PC-9 (cell line): ENCODE measurements around the gene KBTBD4. TPM values are rescaled to one million over a fixed set of nuclear protein-coding genes. Genes with fewer than 3 reads are reported as not detected.
"Not testable (repeated sequence)": the region's sequence is repeated elsewhere in the genome, so short reads cannot be mapped to it uniquely, and the experiment has no call there.

ENCODE experiments used
- BruUV-seq: library from RNA; stranded (reverse); fragments of 400-500 nt; replicated peaks from 2 replicates; lab custom pipeline; 2021; lab: Mats Ljungman, UMichigan
- CTCF ChIA-PET: fragments of 300-600 bp; sonication (Branson Sonifier 250); formaldehyde crosslinking; loops from one replicate; lab custom pipeline; 2022; ENCODE audit warnings: antibody characterized with exemption; lab: Charles Lee
- POLR2A ChIA-PET: fragments of 300-600 bp; sonication (Branson Sonifier 250); formaldehyde crosslinking; loops from one replicate; lab custom pipeline; 2022; ENCODE audit warnings: antibody characterized with exemption; ENCODE audit not compliant: unreplicated experiment; lab: Charles Lee
- DNase-seq, 2 experiments: peaks; one replicate each; pipeline versions ENCODE4 v3.0.0 to v3.0.0-alpha.2; 2015 to 2022; ENCODE audit warnings: mixed read lengths in 1 of 2
- H2AFZ ChIP-seq: fragments of 200-600 bp; sonication (generic); 2 replicates; pipeline ENCODE4 v1.8.1; 2017; ENCODE audit warnings: antibody characterized with exemption
- H3F3A ChIP-seq: fragments of 200-600 bp; sonication (generic); 2 replicates; pipeline ENCODE4 v1.8.1; 2017; ENCODE audit warnings: antibody characterized with exemption, mild to moderate bottlenecking, low read depth; ENCODE audit not compliant: insufficient read depth
- H3K27ac ChIP-seq: fragments of 200-600 bp; sonication (generic); 2 replicates; pipeline ENCODE4 v1.6.1; 2016; ENCODE audit warnings: mixed run types
- H3K27me3 ChIP-seq: fragments of 200-600 bp; sonication (generic); 2 replicates; pipeline ENCODE4 v1.6.1; 2016; ENCODE audit warnings: low read depth, mixed run types; ENCODE audit not compliant: insufficient read depth
- H3K36me3 ChIP-seq: fragments of 200-600 bp; sonication (generic); 2 replicates; pipeline ENCODE4 v1.6.1; 2016; ENCODE audit warnings: low read depth, mixed run types
- H3K4me1 ChIP-seq: fragments of 200-600 bp; sonication (generic); replicated peaks from 2 replicates; pipeline ENCODE4 v1.6.1; 2016; ENCODE audit warnings: mixed run types; ENCODE audit not compliant: insufficient read depth
- H3K4me2 ChIP-seq: fragments of 200-600 bp; sonication (generic); 2 replicates; pipeline ENCODE4 v1.6.1; 2017; ENCODE audit warnings: mixed run types
- H3K4me3 ChIP-seq: fragments of 200-600 bp; sonication (generic); 2 replicates; pipeline ENCODE4 v1.6.1; 2016; ENCODE audit warnings: mixed run types
- H3K79me2 ChIP-seq: fragments of 200-600 bp; sonication (generic); 2 replicates; pipeline ENCODE4 v1.6.1; 2017; ENCODE audit warnings: low read depth, mixed run types
- H3K9me2 ChIP-seq: fragments of 200-600 bp; sonication (generic); 2 replicates; pipeline ENCODE4 v1.8.1; 2017; ENCODE audit warnings: mild to moderate bottlenecking; ENCODE audit not compliant: insufficient read depth
- H3K9me3 ChIP-seq: fragments of 200-600 bp; sonication (generic); 2 replicates; pipeline ENCODE4 v1.8.1; 2016; ENCODE audit warnings: low read depth; ENCODE audit not compliant: insufficient read depth
- H4K20me1 ChIP-seq: fragments of 200-600 bp; sonication (generic); 2 replicates; pipeline ENCODE4 v1.8.1; 2017; ENCODE audit not compliant: insufficient read depth
- EZH2 ChIP-seq: fragments of 200-600 bp; sonication (generic); IDR thresholded peaks from 2 replicates; pipeline ENCODE4 v1.8.0; 2017; ENCODE audit warnings: antibody characterized with exemption, low read depth
- intact Hi-C: fragments of 100-400 bp; cut with micrococcal nuclease; formaldehyde crosslinking; loops from one replicate; pipeline ENCODE4 v1.10.0; 2022; ENCODE audit not compliant: unreplicated experiment
- total RNA-seq: library from RNA; stranded (reverse); gene quantifications from 2 replicates; pipeline ENCODE4 v1.2.3, GENCODE V29; 2021
- TF ChIP-seq, protein P1 (sequence below): fragments of 200-600 bp; sonication (generic); conservative IDR thresholded peaks from 2 replicates; pipeline ENCODE4 v1.6.1; 2017; ENCODE audit warnings: mixed run types, antibody characterized with exemption, mild to moderate bottlenecking, moderate library complexity

The KBTBD4 gene
- total RNA-seq, 1 experiment from 2014 or later: 20.3 TPM

DNA sequence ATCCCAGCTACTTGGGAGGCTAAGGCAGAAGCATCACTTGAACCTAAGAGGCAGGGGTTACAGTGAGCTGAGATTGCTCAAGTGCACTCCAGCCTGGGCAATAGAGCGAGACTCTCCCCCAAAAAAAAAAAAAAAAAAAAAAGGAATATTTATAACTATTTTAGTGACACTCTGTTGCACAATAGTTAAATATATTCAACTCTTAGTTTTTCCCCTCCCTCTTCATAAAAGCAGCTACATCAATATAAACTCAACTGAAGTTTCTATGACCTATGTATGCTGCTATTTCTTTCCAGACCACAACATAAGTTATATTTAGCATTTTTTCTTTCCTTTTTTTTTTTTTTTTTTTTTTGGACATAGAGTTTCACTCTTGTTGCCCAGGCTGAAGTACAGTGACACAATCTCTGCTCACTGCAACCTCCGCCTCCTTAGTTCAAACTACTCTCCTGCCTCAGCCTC, 45.0 kb downstream of the KBTBD4 start:
- ChIA-PET CTCF (no interaction called here), POLR2A (interaction anchor here (0.8 kb wide), 1 partner anchor 115 kb away, joined by 6 read pairs; no protein-coding TSS in a partner anchor)
- Histone ChIP-seq H3K4me2 (no peak overlapping the region), H4K20me1 (peaks cover 100% of the 10 kb centered on the region), H3K27ac (no peak overlapping the region), H3K79me2 (peaks cover 100% of the 10 kb centered on the region), H3K9me2 (no peaks in the 10 kb centered on the region), H3K36me3 (0 out of 2 replicates have a peak, but pooled peaks cover 10% of the 10 kb centered on the region), H3K4me1 (no peaks in the 10 kb centered on the region), H3K27me3 (no peaks in the 10 kb centered on the region), H3F3A (peaks cover 16% of the 10 kb centered on the region; the same call in 1 of the 2 replicates), H2AFZ (no peak overlapping the region), H3K9me3 (no peaks in the 10 kb centered on the region), H3K4me3 (no peak overlapping the region)
- no peak for DNase-seq
- no TSS peak for BruUV-seq
- TF ChIP-seq, protein P1, sequence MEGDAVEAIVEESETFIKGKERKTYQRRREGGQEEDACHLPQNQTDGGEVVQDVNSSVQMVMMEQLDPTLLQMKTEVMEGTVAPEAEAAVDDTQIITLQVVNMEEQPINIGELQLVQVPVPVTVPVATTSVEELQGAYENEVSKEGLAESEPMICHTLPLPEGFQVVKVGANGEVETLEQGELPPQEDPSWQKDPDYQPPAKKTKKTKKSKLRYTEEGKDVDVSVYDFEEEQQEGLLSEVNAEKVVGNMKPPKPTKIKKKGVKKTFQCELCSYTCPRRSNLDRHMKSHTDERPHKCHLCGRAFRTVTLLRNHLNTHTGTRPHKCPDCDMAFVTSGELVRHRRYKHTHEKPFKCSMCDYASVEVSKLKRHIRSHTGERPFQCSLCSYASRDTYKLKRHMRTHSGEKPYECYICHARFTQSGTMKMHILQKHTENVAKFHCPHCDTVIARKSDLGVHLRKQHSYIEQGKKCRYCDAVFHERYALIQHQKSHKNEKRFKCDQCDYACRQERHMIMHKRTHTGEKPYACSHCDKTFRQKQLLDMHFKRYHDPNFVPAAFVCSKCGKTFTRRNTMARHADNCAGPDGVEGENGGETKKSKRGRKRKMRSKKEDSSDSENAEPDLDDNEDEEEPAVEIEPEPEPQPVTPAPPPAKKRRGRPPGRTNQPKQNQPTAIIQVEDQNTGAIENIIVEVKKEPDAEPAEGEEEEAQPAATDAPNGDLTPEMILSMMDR: no peak
- no peak for TF ChIP-seq EZH2
- intact Hi-C loops: no loop called here

DNA sequence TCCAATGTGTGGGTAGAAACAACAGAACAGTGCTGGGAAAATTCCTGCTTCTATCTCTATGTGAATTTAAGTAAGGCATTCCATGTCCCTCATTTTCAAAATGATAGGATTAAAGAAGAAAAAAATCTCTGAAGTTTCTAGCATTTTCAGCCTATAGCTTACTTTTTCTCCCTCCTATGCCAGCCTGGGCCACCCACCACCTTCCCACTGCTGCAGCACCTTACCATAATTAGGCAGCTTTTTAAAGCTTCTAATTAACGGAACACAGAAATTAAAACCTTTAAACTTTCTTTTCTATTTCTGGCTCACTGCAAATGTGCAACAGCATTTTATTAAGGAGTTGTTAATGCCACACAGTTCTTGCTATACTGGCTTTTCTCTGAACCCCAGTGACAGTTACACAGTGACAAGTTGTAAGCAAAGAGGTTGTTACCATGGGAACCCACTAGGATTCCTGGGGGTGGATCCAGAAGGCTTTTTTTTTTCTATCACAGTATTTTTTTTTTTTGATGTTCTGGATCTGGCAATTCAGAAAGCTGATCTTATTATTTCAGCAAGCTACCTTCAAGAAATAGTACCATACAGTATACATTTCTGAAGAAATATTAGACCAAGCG, 46.1 kb downstream of the KBTBD4 start:
- POLR2A ChIA-PET: no interaction called here
- TF ChIP-seq EZH2: no peak
- TF ChIP-seq, protein P1: no peak
- no peak overlapping the region for H3K4me2 ChIP-seq
- 0 out of 2 replicates have a peak, but pooled peaks cover 10% of the 10 kb centered on the region for H3K36me3 ChIP-seq
- H3K9me3 ChIP-seq: no peaks in the 10 kb centered on the region
- H3K4me1 ChIP-seq: no peaks in the 10 kb centered on the region
- DNase-seq: no peak
- no peaks in the 10 kb centered on the region for H3K9me2 ChIP-seq
- H3K79me2 ChIP-seq: peaks cover 100% of the 10 kb centered on the region
- BruUV-seq: no TSS peak
- H3K27me3 ChIP-seq: no peaks in the 10 kb centered on the region
- peaks cover 100% of the 10 kb centered on the region for H4K20me1 ChIP-seq
- intact Hi-C loops: no loop called here
- CTCF ChIA-PET: interaction anchor here (0.6 to 1.0 kb wide), 2 partner anchors 19 to 43 kb away, joined by 4 to 6 read pairs; no protein-coding TSS in a partner anchor
- no peak overlapping the region for H3K4me3 ChIP-seq
- H2AFZ ChIP-seq: no peak overlapping the region
- no peak overlapping the region for H3K27ac ChIP-seq
- H3F3A ChIP-seq: peaks cover 22% of the 10 kb centered on the region; the same call in 1 of the 2 replicates

DNA sequence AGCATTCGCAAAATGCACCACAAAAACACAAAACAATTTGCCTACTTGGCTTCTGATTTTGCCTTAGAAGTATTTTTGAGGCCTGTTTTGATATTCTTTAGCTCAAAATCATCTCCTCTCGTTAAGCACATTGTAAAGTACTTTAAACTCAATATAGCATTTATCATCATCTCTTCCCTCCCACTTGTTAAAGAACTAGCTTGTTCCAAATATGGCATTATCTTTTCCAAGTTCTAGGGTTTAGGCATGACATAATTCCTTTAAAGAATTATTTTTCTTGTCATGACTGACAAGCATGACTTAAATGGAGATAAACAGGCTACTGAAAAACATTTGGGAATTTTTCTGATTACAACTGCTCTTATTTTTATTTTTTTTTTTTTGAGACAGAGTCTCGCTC, 47.1 kb downstream of the KBTBD4 start:
- Histone ChIP-seq H3K79me2 (peaks cover 100% of the 10 kb centered on the region), H4K20me1 (peaks cover 100% of the 10 kb centered on the region), H3K4me2 (no peak overlapping the region), H3K9me2 (no peaks in the 10 kb centered on the region), H3K27me3 (no peaks in the 10 kb centered on the region), H3K27ac (no peak overlapping the region), H3K4me3 (no peak overlapping the region), H2AFZ (no peak overlapping the region), H3K9me3 (no peaks in the 10 kb centered on the region), H3K4me1 (no peaks in the 10 kb centered on the region), H3F3A (peaks cover 32% of the 10 kb centered on the region; the same call in 1 of the 2 replicates), H3K36me3 (0 out of 2 replicates have a peak, but pooled peaks cover 5% of the 10 kb centered on the region)
- ChIA-PET POLR2A (no interaction called here), CTCF (interaction anchor here (0.6 to 0.7 kb wide), 2 partner anchors 49 to 1639 kb away, joined by 3 read pairs; no protein-coding TSS in a partner anchor)
- no peak for DNase-seq
- intact Hi-C loops: no loop called here
- no peak for TF ChIP-seq EZH2
- TF ChIP-seq, protein P1: no peak
- BruUV-seq: TSS peak; percentile 3

DNA sequence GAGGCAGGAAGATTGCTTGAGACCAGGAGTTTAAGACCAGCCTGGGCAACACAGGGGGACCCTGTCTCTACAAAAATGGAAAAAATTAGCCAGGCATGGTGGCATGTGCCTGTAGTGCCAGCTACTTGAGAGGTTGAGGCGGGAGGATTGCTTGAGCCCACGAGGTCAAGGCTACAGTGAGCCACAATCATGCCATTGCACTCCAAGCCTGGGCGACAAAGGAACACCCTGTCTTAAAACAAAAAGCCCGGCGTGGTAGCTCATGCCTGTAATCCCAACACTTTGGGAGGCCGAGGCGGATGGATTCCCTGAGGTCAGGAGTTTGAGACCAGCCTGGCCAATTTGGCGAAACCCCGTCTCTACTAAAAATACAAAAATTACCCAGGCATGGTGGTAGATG, 48.0 kb downstream of the KBTBD4 start:
- H3K9me3 ChIP-seq: not testable (repeated sequence)
- CTCF ChIA-PET: interaction anchor here (0.6 kb wide), 1 partner anchor 22 kb away, joined by 3 read pairs; no protein-coding TSS in a partner anchor

More for the DNA sequence above, 48.0 kb downstream of the KBTBD4 start:
- H3K27me3 ChIP-seq, H3K36me3 ChIP-seq, BruUV-seq, H3K4me3 ChIP-seq, H3K9me2 ChIP-seq, DNase-seq, POLR2A ChIA-PET, intact Hi-C loops, H2AFZ ChIP-seq, H3K27ac ChIP-seq, H3K4me2 ChIP-seq, H3K4me1 ChIP-seq: not testable (repeated sequence)
- H3F3A ChIP-seq: peaks cover 41% of the 10 kb centered on the region; the same call in 1 of the 2 replicates
- H3K79me2 ChIP-seq: peaks cover 100% of the 10 kb centered on the region
- peaks cover 100% of the 10 kb centered on the region for H4K20me1 ChIP-seq
